ENCODE measurements around the gene SERGEF. TPM values are rescaled to one million over a fixed set of nuclear protein-coding genes. Genes with fewer than 3 reads are reported as not detected.

Gene SERGEF
- total and polyA plus RNA-seq, 10 donors: 29.0 to 55.5 (median 38.8) TPM

- Histone ChIP-seq H3K4me1 (no peaks in the 10 kb centered on the region), H3K4me3 (no peak overlapping the region), H3K36me3 (no peaks in the 10 kb centered on the region), H3K27me3 (replicated peaks in 1 of 7) (peaks cover 0 to 4% (median 0%) of the 10 kb centered on the region in 7 donors), H3K9me3 (no peaks in the 10 kb centered on the region), H3K27ac (no peak overlapping the region)
- intact Hi-C loops (cut with DNase I; ENCODE audit: low total_unique reads): no loop called here
- 94 to 96% (median 95%) methylated on average over 8 of the region's 8 CpGs for WGBS, 5 donors
- DNase-seq: no peak
- no peak for TF ChIP-seq POLR2AphosphoS5 (IDR thresholded peaks at IDR 0.05)
- no peak for TF ChIP-seq CTCF (IDR thresholded peaks at IDR 0.05 in 8 of 11, conservative IDR thresholded peaks at IDR 0.05 in 3 of 11)
- no peak for TF ChIP-seq POLR2A (IDR thresholded peaks at IDR 0.05)
Observed at GRCh38 chr11:17766073-17766359, 246.8 kb downstream of the SERGEF start.

GRCh38 chr11:17765356-17766072, 247.3 kb downstream of the SERGEF start:
- DNase-seq: peak; percentile 59
- Histone ChIP-seq H3K36me3 (no peaks in the 10 kb centered on the region), H3K9me3 (no peaks in the 10 kb centered on the region), H3K27me3 (replicated peaks in 1 of 7) (peaks cover 0 to 4% (median 0%) of the 10 kb centered on the region in 7 donors), H3K27ac (no peak overlapping the region), H3K4me1 (no peaks in the 10 kb centered on the region), H3K4me3 (no peak overlapping the region)
- 74 to 83% (median 79%) methylated on average over 13 of the region's 13 CpGs for WGBS, 5 donors
- intact Hi-C loops (cut with DNase I; ENCODE audit: low total_unique reads): no loop called here
- TF ChIP-seq CTCF (IDR thresholded peaks at IDR 0.05 in 8 of 11, conservative IDR thresholded peaks at IDR 0.05 in 3 of 11): no peak
- no peak for TF ChIP-seq POLR2AphosphoS5 (IDR thresholded peaks at IDR 0.05)
- no peak for TF ChIP-seq POLR2A (IDR thresholded peaks at IDR 0.05)

- no peak for DNase-seq
- H3K27ac ChIP-seq: no peak overlapping the region
- 77 to 84% (median 79%) methylated on average over 18 to 19 of the region's 19 CpGs for WGBS, 5 donors
- no peak for TF ChIP-seq POLR2AphosphoS5 (IDR thresholded peaks at IDR 0.05)
- TF ChIP-seq CTCF (IDR thresholded peaks at IDR 0.05 in 8 of 11, conservative IDR thresholded peaks at IDR 0.05 in 3 of 11): no peak
- peaks cover 0 to 4% (median 0%) of the 10 kb centered on the region in 7 donors for H3K27me3 ChIP-seq (replicated peaks in 1 of 7)
- H3K36me3 ChIP-seq: no peaks in the 10 kb centered on the region
- no peaks in the 10 kb centered on the region for H3K9me3 ChIP-seq
- no peak overlapping the region for H3K4me3 ChIP-seq
- H3K4me1 ChIP-seq: no peaks in the 10 kb centered on the region
- intact Hi-C loops (cut with DNase I; ENCODE audit: low total_unique reads): no loop called here
Observed at GRCh38 chr11:17764446-17765218, 248.2 kb downstream of the SERGEF start.

- intact Hi-C loops (cut with DNase I; ENCODE audit: low total_unique reads): no loop called here
- Histone ChIP-seq H3K4me1 (no peaks in the 10 kb centered on the region), H3K27ac (no peak overlapping the region), H3K4me3 (no peak overlapping the region), H3K27me3 (replicated peaks in 1 of 7) (peaks cover 0 to 4% (median 0%) of the 10 kb centered on the region in 7 donors), H3K9me3 (peaks cover 0 to 3% (median 0%) of the 10 kb centered on the region in 8 donors), H3K36me3 (no peaks in the 10 kb centered on the region)
- no peak for DNase-seq
- WGBS, 5 donors: 53 to 65% (median 61%) methylated on average over 3 of the region's 3 CpGs
- TF ChIP-seq POLR2AphosphoS5 (IDR thresholded peaks at IDR 0.05) (no peak), CTCF (IDR thresholded peaks at IDR 0.05 in 8 of 11, conservative IDR thresholded peaks at IDR 0.05 in 3 of 11) (no peak), POLR2A (IDR thresholded peaks at IDR 0.05) (no peak)
Observed at GRCh38 chr11:17763703-17764102, 249.1 kb downstream of the SERGEF start.

Measured in spleen (tissue), 11 donors.